ENCODE results near the gene PRKACG.
"Not testable (repeated sequence)": the region's sequence is repeated elsewhere in the genome, so short reads cannot be mapped to it uniquely, and the experiment has no call there.

Gene PRKACG

DNA sequence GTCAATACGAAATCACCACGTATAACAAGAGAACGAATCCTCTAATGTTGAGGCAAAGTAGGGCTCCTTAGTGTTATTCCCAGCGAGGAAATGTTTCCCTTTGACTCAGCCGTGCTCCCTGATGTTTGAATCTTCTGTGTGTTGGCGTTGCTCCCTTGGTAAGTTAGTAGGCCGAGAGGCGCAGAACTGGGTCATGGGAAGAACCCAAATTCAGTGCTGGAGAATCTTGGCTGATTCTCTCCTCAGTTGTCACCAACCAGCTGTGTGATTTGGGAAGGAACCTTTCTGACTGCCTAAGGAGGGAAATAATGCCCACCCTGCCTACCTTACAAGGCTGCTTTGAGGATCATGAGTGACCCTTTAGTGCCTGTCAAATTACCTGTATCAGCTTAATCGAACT is 22.5 kb downstream of the PRKACG start:
- no peak for DNase-seq
- peaks cover 0 to 3% of the 10 kb centered on the region in 2 donors for H3K4me1 Mint-ChIP-seq (ENCODE audit: low read depth in 2 of 2)
- H3K27ac Mint-ChIP-seq, result no peak overlapping the region
- H3K4me3 Mint-ChIP-seq, result no peak overlapping the region
- ATAC-seq (replicated peaks), result no peak
- H3K36me3 Mint-ChIP-seq (ENCODE audit: insufficient read depth), result no peaks in the 10 kb centered on the region
- no peaks in the 10 kb centered on the region for H3K9me3 Mint-ChIP-seq
- peaks cover 6 to 19% of the 10 kb centered on the region in 2 donors for H3K27me3 Mint-ChIP-seq

DNA sequence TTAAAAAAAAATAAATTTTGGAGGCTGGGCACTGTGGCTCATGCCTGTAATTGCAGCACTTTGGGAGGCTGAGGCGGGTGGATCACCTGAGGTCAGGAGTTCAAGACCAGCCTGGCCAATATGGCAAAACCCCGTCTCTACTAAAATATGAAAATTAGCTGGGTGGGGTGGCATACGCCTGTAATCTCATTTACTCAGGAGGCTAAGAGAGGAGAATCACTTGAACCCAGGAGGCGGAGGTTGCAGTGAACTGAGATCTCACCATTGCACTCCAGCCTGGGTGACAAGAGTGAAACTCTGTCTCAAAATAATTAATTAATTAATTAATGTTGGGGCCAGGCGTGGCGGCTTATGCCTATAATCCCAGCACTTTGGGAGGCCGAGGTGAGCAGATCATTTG is 27.0 kb downstream of the PRKACG start:
- not testable (repeated sequence) for H3K36me3 Mint-ChIP-seq (ENCODE audit: insufficient read depth); DNase-seq; H3K27me3 Mint-ChIP-seq; H3K27ac Mint-ChIP-seq; ATAC-seq (replicated peaks); H3K4me3 Mint-ChIP-seq; H3K9me3 Mint-ChIP-seq; H3K4me1 Mint-ChIP-seq (ENCODE audit: low read depth in 2 of 2)

DNA sequence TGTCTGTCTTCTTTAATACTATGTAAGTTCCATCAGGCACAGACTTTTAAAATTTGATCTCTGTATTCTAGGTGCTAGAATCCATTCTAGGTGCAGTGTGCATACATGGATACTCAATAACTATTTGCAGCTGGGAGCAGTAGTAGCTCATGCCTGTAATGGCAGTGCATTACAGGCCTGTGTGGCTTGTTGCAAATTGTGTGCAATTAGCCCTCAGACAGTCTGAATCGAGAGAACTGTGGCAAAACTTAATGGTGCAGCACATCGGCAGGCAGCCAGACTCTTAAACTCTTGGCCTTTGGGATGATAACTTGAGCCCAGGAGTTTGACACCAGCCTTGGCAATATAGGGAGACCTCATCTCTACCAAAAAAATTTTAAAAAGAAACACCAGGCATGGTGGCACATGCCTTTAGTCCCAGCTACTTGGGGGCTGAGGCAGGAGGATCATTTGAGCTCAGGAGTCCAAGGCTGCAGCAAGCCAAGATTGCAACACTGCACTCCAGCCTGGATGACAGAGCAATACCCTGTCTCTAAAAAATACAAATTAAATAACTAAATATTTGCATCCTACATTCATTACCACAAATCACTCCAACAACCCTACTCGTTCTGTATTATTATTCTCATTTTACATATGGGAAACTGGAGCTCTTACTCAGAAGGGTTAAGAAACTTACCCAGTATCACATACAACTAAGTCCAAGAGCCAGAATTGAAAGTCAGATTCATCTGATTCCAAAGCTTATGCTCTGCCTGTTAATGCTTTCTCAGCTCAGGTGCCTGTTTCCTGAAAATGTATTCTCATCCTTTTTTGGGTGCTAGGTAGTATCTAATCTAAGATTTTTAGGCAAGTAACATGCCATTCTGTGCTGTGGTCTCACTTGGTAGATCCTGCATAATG is 30.1 kb downstream of the PRKACG start:
- no peaks in the 10 kb centered on the region for H3K9me3 Mint-ChIP-seq
- DNase-seq (no peak), ATAC-seq (replicated peaks) (no peak)
- H3K4me1 Mint-ChIP-seq (ENCODE audit: low read depth in 2 of 2), result peaks cover 5 to 10% of the 10 kb centered on the region in 2 donors
- H3K27ac Mint-ChIP-seq, result no peak overlapping the region
- H3K4me3 Mint-ChIP-seq, result no peak overlapping the region
- no peaks in the 10 kb centered on the region for H3K36me3 Mint-ChIP-seq (ENCODE audit: insufficient read depth)
- H3K27me3 Mint-ChIP-seq, result peaks cover 0 to 13% of the 10 kb centered on the region in 2 donors

DNA sequence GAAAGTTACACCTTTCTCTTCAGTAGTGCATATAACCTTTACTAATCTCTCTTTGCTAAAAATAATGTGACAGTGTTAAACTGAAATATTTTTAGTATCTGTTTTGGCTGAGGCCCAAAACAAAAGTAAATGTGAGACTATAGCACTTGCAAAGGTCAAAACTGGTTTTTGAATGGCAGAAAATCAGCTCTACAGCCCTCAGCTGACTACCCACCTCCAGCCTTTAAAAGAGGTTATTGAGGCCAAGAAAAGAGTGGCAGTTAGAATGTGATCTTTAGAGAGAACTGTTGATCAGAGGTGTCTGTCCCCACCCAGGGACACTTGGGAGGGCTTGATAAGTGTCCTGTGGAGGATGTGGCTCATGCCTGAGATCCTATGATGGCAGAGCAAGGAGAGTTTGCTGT is 30.9 kb downstream of the PRKACG start:
- ATAC-seq (replicated peaks), result no peak
- Mint-ChIP-seq H3K4me1 (ENCODE audit: low read depth in 2 of 2) (peaks cover 5 to 10% of the 10 kb centered on the region in 2 donors), H3K9me3 (no peaks in the 10 kb centered on the region), H3K36me3 (ENCODE audit: insufficient read depth) (no peaks in the 10 kb centered on the region), H3K27ac (no peak overlapping the region), H3K27me3 (peaks cover 0 to 13% of the 10 kb centered on the region in 2 donors), H3K4me3 (no peak overlapping the region)
- no peak for DNase-seq

DNA sequence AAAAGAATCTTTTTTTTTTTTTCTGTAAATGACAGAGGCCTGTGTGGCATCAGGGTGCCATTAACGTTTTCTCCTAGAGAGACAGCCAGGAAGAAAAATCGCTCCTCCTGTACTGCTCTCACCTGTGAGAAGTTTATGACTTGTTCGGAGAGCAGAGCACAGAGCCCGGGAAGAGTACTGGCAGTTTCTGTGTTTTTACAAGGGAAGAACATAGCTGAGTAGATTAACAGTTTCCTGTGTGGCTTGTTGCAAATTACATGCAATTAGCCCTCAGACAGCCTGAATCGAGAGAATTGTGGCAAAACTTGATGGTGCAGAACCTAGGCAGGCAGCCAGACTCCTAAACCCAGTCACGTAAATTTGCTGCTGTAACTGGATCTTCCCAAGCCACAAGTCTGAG is 32.1 kb downstream of the PRKACG start:
- Mint-ChIP-seq H3K36me3 (ENCODE audit: insufficient read depth) (no peaks in the 10 kb centered on the region), H3K27me3 (peaks cover 0 to 13% of the 10 kb centered on the region in 2 donors), H3K27ac (no peak overlapping the region), H3K4me3 (no peak overlapping the region), H3K9me3 (no peaks in the 10 kb centered on the region), H3K4me1 (ENCODE audit: low read depth in 2 of 2) (peaks cover 5 to 10% of the 10 kb centered on the region in 2 donors)
- ATAC-seq (replicated peaks), result no peak
- DNase-seq, result no peak

GRCh38 chr9:68980341-68980914 is 33.5 kb downstream of the PRKACG start:
- Mint-ChIP-seq H3K27ac (no peak overlapping the region), H3K9me3 (no peaks in the 10 kb centered on the region), H3K4me3 (no peak overlapping the region), H3K4me1 (ENCODE audit: low read depth in 2 of 2) (peaks cover 5 to 10% of the 10 kb centered on the region in 2 donors), H3K27me3 (peaks cover 0 to 13% of the 10 kb centered on the region in 2 donors), H3K36me3 (ENCODE audit: insufficient read depth) (no peaks in the 10 kb centered on the region)
- DNase-seq (no peak), ATAC-seq (replicated peaks) (no peak)

- Mint-ChIP-seq H3K27ac (peak overlapping the region; percentile 31 to 56), H3K4me1 (ENCODE audit: low read depth in 2 of 2) (peaks cover 7 to 10% of the 10 kb centered on the region in 2 donors), H3K4me3 (peak overlapping the region; percentile 44 to 50), H3K9me3 (no peaks in the 10 kb centered on the region), H3K27me3 (peaks cover 0 to 13% of the 10 kb centered on the region in 2 donors), H3K36me3 (ENCODE audit: insufficient read depth) (no peaks in the 10 kb centered on the region)
- DNase-seq, result peak in 1 of 3 experiments; percentile 5
- peak; percentile 62 for ATAC-seq (replicated peaks)
Observed at GRCh38 chr9:68979538-68980314, 34.2 kb downstream of the PRKACG start.

- peaks cover 8 to 10% of the 10 kb centered on the region in 2 donors for H3K4me1 Mint-ChIP-seq (ENCODE audit: low read depth in 2 of 2)
- H3K9me3 Mint-ChIP-seq, result no peaks in the 10 kb centered on the region
- DNase-seq, result no peak
- no peaks in the 10 kb centered on the region for H3K36me3 Mint-ChIP-seq (ENCODE audit: insufficient read depth)
- H3K27me3 Mint-ChIP-seq, result peaks cover 0 to 13% of the 10 kb centered on the region in 2 donors
- no peak for ATAC-seq (replicated peaks)
- H3K4me3 Mint-ChIP-seq, result no peak overlapping the region
- H3K27ac Mint-ChIP-seq, result no peak overlapping the region
Observed at GRCh38 chr9:68978501-68978900, 35.4 kb downstream of the PRKACG start.

DNA sequence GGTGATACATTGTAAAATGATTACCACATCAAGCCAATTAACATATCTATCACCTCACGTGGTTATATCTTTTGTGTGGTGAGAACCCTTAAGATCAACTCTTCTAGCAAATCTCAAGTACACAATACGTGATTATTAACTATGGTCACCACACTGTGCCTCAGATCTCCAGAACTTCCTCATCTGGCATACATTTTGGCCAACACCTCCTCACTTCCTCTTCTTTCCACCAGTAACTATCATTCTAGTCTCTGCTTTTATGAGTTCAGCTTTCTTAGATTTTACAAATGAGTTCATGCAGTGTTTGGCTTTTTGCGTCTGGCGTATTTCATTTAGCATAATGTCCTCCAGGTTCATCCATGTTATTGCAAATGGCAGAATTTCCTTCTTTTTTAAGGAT is 35.8 kb downstream of the PRKACG start:
- H3K27ac Mint-ChIP-seq, result no peak overlapping the region
- DNase-seq (no peak), ATAC-seq (replicated peaks) (no peak)
- H3K9me3 Mint-ChIP-seq, result no peaks in the 10 kb centered on the region
- no peak overlapping the region for H3K4me3 Mint-ChIP-seq
- peaks cover 0 to 13% of the 10 kb centered on the region in 2 donors for H3K27me3 Mint-ChIP-seq
- H3K36me3 Mint-ChIP-seq (ENCODE audit: insufficient read depth), result no peaks in the 10 kb centered on the region
- H3K4me1 Mint-ChIP-seq (ENCODE audit: low read depth in 2 of 2), result peaks cover 8 to 10% of the 10 kb centered on the region in 2 donors

DNA sequence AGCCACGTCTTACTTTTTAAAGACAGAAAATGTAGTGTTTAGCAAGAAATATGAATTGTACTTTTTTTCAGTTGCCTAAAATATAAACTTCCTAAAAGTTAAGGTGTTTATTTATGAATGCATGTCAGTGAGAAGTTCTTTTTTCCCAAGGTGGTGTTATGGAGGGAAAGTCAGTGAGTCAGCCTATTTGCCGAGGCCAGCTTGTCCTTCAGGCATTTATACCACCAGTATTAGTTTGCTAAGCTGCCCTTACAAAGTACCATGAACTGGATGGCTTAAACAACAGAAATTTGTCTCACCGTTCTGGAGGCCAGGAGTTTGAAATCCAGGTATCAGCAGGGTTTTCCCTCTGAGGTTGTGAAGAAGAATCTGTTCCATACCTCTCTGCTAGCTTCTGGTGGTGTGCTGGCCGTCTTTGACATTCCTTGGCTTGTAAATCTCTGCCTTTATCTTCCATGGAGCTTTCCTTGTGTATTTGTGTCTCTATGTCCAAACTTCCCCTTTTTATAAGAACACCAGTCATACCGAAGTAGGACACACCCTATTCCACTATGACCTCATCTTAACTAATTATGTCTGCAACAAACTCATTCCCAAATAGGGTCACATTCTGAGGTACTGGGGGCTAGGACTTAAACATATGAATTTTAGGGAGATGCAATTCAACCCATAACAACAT is 38.4 kb downstream of the PRKACG start:
- peaks cover 0 to 13% of the 10 kb centered on the region in 2 donors for H3K27me3 Mint-ChIP-seq
- DNase-seq (no peak), ATAC-seq (replicated peaks) (no peak)
- peak overlapping the region in 1 of 2 donors; percentile 10 for H3K27ac Mint-ChIP-seq
- H3K36me3 Mint-ChIP-seq (ENCODE audit: insufficient read depth), result peaks cover 2% of the 10 kb centered on the region
- H3K9me3 Mint-ChIP-seq, result no peaks in the 10 kb centered on the region
- H3K4me1 Mint-ChIP-seq (ENCODE audit: low read depth in 2 of 2), result peaks cover 8 to 10% of the 10 kb centered on the region in 2 donors
- no peak overlapping the region for H3K4me3 Mint-ChIP-seq

DNA sequence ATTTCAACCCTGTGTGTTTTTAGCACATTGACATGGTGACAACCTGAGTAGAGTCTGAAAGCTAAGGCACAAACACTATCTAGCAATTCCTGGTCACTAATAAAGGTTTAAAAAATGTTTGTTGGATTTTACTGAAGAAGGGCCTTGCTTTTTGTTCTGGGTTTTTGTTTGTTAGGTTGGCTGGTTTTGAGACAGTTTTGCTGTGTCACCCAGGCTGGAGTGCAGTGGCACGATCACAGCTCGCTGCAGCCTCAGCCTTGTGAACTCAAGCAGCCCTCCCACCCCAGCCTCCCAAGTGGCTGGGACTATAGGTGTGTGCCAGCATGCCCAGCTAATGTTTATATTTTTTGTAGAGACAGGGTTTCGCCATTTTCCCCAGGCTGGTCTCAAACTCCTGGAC is 39.0 kb downstream of the PRKACG start:
- H3K9me3 Mint-ChIP-seq, result no peaks in the 10 kb centered on the region
- ATAC-seq (replicated peaks), result no peak
- peaks cover 2% of the 10 kb centered on the region for H3K36me3 Mint-ChIP-seq (ENCODE audit: insufficient read depth)
- H3K27me3 Mint-ChIP-seq, result peaks cover 0 to 12% of the 10 kb centered on the region in 2 donors
- H3K27ac Mint-ChIP-seq, result no peak overlapping the region
- no peak for DNase-seq
- H3K4me3 Mint-ChIP-seq, result no peak overlapping the region
- peaks cover 8 to 10% of the 10 kb centered on the region in 2 donors for H3K4me1 Mint-ChIP-seq (ENCODE audit: low read depth in 2 of 2)

GRCh38 chr9:68974431-68974830 is 39.5 kb downstream of the PRKACG start:
- ATAC-seq (replicated peaks) (no peak), DNase-seq (no peak)
- Mint-ChIP-seq H3K9me3 (no peaks in the 10 kb centered on the region), H3K4me1 (ENCODE audit: low read depth in 2 of 2) (peaks cover 4 to 6% of the 10 kb centered on the region in 2 donors), H3K27me3 (peaks cover 0 to 7% of the 10 kb centered on the region in 2 donors), H3K4me3 (no peak overlapping the region), H3K36me3 (ENCODE audit: insufficient read depth) (peaks cover 2% of the 10 kb centered on the region), H3K27ac (peak overlapping the region in 1 of 2 donors; percentile 65)

- Mint-ChIP-seq H3K36me3 (ENCODE audit: insufficient read depth) (peaks cover 2% of the 10 kb centered on the region), H3K4me3 (no peak overlapping the region), H3K9me3 (no peaks in the 10 kb centered on the region), H3K27me3 (no peaks in the 10 kb centered on the region), H3K4me1 (ENCODE audit: low read depth in 2 of 2) (peaks cover 0 to 3% of the 10 kb centered on the region in 2 donors), H3K27ac (peak overlapping the region in 1 of 2 donors; percentile 65)
- DNase-seq (no peak), ATAC-seq (replicated peaks) (no peak)
Observed at GRCh38 chr9:68973619-68974018, 40.3 kb downstream of the PRKACG start.
